HG03060 (cell line): Measurements from ENCODE around the gene FOXK1.

Experiments
- ATAC-seq: cut with Tn5 transposase; IDR thresholded peaks from one replicate; pipeline ENCODE4 v1.9.1; 2021; ENCODE audit warnings: low read depth, moderate number of reproducible peaks; ENCODE audit not compliant: unreplicated experiment

FOXK1 gene

DNA sequence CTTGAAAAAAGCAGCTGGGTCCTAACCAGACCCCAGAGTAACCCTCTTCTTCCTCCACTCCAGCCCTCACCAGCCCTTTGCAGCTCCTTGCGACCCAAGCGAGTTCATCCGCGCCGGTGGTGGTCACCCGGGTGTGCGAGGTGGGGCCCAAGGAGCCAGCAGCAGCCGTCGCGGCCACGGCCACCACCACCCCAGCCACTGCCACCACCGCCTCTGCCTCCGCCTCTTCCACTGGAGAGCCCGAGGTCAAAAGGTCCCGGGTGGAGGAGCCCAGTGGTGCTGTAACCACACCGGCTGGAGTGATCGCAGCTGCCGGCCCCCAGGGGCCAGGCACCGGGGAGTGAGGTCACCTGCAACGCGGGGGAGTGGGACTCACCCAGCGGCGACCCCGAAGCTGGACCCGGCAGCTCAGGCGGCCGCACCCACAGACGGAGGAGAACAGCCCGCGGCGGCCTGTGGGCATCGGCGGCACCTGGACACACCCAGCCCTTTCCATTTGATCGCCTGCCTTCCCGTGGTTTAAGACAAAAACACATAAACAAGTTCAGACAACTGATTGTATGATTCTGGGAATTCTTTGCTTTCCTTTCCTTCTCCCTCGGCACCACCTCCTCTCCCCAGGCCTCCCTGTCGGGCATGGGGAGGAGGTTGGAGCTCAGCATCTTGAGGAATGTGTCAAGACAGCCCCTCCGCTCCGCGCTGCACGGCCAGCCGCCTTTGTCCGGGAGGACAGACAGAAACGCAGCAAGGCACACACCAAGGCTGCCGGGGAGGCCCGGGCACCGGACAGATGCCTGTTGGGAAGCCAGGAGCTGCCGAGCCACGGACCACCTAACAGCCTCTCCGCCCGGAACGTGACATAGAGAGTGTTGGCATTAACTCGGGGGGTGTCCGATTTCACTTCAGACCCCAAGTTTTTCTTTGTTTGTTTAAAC is 80.3 kb downstream of the FOXK1 start:
- no peak for ATAC-seq

DNA sequence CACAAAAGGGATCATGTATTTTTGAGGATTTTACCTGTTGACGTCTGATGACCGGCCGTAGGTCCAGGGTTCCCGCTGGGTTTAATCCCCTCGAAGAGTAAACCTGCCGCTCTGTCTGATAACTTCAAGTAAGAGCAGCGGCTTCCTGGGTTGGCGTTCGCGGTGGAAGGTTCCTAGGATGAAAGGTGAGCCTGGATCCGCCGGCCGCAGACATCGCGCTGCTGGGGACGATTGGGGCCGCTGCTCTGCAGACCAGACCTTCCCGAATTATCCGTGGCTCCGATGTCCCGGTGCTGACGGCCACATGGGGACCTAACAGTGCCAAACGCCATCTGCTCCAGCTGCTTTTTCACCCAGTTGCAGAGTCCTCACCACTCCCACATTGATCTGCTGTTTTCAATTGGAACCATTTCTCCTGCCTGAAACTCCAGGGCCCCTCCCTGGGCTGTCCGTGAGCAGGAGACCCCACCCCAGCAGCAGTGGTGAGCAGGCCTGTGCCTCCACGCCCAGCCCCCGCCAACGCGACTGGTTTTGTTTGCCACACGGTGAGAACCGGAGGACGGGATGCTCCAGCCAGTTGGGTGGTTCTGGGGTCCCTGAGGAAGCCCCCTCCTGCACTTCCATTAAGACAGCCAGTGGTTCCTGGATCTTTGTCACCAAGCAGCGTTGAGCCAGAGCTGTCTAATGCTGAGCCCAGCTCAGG is 81.1 kb downstream of the FOXK1 start:
- no peak for ATAC-seq

DNA sequence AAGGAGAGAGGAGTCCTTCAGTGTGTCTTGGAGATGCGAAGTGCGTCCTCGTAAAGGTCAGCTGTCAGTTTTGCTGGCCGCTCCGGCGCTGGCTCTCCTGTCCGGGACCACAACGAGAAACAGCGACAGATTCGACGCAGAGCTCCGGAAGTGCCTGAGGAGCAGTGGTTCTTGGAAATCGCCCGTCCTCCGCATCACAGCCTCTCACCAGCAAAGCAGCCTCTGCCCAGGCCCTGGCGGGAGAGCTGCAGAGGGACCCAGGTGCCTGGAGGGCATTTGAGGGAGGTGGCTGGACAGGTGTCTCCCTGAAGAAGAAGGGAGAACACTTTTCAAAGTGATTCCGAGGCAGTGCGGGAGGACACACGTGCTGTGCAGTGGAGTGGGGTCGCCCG is 81.7 kb downstream of the FOXK1 start:
- no peak for ATAC-seq

DNA sequence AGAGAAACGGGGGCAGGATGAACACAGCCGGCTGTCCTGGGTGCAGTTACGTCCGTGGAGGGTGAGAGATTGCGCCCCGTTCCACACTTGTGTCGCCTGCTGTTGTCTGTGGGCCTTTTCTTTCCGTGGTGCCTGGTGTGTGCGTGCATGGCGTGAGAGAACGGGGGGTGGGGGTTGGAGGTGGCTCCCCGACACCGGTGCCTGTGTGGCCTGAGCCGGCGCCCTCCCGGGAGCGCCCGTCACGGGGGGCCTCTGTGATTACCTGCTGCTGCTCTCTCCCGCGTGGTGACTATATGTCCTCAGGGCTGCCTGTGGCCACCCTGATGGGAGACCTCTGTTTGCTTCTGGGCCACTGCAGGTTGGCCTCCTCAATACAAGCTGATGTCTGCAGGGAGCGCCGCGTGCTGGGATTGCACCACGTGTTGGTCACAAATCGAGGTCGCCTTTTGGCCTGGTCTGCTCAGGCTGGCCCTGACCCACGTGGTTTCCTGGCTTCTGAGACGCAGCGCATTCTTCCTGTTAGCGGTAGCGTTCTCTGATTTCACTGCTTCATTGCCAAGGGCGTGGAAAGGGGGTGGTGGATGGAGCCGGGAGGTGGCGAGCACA is 82.4 kb downstream of the FOXK1 start:
- ATAC-seq, result no peak

DNA sequence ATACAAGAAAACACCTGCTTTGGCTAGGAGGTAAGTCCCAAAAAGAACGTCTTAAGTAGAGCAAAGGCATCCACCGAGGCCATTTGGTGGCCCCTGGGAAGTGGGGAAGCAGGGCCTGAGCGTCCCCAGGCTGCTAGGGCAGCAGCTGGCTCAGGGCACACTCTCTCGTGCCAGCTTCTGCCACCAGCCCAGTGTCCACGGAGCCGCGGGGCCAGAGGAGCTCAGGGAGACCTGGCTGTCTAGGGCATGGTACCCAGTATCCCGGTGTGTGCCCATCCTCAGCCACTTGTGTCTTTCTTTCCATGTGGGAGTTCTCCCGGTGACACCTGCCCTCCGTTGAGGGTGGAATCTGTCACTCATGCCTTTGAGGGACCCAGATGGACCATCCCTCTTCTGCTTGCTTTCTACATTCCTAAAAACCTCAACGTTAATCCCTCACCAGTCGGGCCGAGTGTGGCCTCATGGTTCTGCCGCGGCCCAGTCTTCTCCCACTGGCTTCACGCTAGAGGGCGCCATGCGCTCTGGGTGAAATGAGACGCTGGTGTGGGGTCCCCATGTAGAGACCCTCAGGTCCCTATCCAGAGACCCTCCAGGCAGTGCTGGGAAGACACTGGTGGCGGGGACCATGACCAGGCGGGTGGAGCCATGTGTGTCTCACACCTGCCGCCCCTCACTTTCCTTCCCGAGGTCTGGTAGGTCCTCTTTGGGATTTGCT is 83.8 kb downstream of the FOXK1 start:
- no peak for ATAC-seq

DNA sequence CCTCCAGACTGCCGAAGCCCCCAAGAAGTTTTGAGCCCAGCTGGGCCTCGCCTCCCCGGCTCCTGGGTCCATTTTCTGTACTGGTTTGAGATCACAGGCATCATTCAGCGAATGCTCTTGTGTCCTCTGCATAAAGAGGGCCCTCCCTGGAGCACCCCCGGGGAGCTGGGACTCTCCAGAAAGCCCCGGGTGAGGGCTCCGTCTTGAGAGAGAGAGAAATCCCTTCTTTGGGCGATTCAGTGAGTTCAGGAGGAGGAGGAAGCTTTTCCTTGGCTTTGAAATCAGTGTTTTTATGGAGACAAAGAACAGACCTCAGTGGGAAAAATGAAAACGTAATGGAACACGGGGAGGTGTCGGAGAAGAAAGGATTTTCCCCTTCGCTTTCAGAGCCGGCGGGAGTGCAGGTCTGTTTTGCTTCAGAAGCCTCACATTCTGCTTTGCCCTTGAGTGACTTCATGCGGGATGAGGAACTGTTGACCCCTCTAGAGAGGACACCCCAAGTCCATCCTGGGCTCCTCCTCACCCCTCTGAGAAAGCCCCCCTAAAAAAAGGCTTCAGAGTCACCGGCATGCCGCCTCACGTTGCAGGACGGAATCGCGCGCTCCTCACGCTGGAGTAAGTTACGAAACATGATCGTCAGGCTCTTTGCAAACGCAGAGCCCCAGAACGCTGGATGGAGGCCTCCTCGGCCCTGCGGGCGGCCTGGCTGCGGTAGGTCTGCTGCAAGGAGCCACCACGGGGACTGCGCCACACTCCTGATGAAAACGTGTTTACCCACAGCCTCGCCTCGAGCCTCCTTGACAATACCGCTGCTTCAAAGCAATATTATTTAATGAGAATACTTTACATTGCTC is 84.8 kb downstream of the FOXK1 start:
- ATAC-seq, result no peak

DNA sequence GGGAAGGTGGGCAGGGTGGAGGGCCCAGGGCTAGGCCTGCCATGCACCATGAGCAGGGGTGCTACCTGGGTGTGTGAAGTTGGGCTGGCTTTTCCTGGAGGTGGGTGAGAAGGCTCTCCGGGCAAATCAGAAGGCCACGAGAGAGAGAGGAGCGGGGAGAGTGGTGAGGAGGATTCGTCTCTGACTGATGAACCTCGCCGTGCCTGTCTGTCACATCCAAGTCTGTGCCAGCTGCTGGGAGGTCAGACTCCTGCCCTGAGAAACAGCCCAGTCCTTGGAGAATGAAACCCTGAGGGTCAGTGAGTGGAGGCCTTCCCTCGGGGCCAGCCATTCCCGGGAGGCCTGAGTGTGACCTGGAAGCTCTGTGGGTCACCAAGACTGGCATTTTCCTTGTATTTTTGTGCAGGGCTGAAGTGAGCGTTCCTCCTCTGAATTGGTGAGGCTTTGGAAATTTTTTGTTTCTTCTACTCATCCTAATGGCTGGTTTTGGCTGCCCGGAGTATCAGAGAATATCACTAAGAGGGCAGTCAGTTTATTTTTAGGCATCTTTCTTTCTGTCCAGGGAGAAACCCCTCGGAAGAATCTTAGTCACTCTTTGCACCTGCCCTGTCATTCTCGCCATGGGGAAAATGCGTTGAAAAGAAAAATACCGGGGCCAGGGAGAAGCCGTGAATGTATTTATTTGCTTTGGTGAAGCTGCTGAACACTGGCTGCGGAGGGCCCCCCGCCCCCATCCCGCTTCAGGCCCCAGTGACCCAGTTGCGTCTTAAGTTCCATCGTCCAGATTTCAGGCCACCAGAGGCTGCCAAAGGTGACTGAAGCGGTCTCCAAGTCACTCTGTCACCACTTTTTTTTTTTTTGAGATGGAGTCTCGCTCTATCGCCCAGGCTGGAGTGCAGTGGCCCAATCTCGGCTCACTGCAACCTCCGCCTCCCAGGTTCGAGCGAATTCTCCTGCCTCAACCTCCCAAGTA is 86.8 kb downstream of the FOXK1 start:
- ATAC-seq, result no peak

DNA sequence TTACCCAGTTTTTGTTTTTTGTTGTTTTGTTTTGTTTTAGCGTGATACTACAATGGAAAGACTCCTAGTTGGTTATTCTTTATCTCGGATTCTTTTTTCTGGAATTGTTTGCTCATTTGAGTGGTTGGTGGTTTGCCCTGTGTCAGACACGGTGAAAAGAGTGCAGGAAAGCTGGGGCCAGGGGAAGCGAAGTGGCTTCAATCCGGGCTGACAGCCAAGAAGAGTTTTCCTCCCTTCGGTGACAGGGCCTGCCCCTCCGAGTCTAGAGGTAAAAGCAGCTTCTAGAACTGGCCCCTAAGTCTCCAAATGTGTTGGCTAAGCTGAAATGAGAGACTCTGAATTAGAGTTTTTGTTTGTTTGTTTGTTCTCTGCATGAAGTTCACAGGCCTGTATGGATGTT is 87.7 kb downstream of the FOXK1 start:
- no peak for ATAC-seq

DNA sequence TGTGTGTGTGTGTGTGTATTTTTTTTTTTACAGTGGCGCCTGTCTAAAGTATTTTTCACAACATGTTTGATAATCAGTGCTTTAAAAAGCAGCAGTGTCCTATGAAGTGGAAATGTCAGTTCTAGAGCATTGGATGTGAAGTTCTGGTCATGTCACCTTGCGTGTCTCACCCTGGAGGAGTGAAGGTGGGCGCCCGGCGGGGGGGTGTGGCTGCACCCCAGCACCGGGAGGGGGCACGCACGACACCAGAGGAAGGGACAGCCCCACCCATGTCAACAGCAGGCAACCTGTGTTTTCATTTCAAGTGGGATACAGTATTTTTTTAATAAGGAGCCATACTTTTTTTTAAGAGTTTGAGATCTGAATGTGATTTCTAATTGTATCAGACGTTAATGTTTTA is 88.8 kb downstream of the FOXK1 start:
- ATAC-seq, result no peak

DNA sequence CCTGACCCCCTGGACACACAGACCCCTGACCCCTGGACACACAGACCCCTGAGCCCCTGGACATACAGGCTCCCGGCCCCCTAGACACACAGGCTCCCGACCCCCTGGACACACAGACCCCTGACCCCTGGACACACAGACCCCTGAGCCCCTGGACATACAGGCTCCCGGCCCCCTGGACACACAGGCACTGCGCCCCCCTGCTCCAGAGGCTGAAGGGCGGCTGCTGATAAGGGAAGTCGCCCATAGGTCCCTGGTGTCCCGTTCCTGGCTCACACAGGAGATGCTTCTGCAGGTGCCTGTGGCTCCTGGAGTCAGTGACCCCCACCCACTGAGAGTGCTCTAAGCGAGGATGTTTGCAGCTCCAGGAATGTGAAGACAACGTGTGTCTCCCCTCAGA is 89.6 kb downstream of the FOXK1 start:
- no peak for ATAC-seq

DNA sequence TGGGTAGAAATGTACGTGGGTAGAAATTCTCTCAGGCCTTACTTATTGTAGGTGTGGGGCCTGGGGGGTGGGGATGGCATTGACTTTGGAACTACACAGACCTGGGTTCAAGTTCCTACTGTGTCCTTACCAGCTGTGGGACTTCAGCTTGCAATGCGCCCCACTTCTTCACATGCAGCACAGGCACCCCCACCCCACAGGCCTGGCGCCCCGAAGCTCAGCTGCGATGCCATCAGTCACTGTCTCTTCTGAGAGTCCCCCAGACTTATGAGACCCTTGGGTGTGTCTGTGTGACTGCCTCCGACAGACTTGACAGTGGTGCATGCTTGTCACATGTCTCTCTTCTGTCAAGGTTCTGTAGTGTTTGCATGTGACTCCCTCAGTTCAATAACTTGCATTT is 90.2 kb downstream of the FOXK1 start:
- no peak for ATAC-seq

DNA sequence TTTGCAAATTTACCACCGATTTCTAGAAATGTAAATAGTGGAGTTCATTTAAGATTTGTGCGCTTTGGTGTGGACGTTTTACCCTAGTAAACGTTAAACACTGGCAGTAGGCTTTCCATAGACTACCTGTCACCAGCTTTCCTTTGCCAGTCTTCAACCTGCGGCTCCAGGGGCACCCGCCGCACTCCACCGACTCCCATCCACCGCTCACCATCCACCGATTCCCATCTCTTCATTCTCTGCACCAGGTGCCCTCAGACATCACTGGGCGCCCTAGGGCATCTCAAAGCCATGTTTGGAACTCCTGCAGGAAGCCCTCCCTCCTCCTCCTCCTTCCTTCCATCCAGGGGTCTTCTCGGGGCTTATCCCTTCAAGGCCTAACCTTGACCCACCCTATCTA is 91.9 kb downstream of the FOXK1 start:
- no peak for ATAC-seq

DNA sequence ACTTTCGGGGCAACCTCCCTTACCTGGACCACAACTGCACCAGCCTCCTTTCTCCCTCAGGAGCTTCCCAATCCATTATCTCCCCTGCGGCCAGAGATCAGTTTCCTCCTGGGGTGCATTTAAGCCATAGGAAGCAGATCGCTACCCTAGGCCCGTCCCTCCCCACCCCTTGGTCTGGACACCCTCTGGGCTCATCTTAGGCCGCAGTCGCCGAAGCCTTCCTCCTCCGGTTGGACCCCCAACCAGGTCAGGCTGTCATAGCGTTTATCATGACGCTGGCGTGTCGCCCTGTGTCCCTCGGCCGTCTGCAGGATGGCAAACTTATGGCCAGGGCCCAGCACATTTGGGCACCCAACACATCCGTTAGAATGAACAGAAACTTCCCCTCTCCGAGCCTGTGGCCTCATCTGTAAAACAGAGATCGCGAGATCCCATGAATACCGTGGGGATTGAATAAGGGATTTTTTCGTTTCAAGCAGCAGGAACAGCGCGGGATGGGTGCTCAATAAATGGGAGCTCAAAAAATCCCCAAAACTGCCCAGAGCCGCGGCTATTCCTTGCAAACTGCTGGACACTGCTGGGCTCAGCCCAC is 92.7 kb downstream of the FOXK1 start:
- ATAC-seq, result peak; percentile 29

DNA sequence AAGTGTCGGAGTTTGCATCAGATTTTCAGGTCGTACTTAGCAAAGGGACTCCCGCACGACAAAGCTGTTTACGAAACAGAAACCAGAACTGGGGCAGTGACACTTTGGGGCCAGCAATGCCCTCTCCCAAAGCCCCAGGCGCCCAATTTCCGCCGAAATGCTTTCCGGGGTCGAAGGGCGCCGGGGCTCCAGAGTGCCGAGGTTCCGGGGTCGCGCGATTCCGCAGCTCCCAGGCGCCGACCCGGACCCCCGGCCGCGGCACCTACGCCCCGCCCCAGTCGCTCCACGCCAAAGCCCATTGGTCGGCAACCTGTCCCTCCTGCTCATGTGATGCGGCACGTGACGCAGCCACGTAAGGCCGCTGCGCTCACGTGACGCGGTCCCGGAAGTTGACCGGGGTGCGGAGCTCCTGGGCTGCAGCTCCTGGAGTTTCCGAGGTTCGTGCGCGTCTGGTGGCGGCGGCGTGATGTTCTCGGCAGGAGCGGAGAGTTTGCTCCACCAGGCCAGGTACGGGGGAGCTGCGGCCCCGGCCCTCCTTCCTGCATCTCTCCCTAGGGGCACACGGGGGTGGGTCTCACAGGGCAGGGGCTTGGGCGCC is 93.3 kb downstream of the FOXK1 start, which contains the start of gene AP5Z1:
Gene AP5Z1 (plus strand): TSS at position 374 of the 598 bp plus-strand sequence. CDS start 93 bp downstream, at position 467.
- peak; percentile 73 for ATAC-seq

DNA sequence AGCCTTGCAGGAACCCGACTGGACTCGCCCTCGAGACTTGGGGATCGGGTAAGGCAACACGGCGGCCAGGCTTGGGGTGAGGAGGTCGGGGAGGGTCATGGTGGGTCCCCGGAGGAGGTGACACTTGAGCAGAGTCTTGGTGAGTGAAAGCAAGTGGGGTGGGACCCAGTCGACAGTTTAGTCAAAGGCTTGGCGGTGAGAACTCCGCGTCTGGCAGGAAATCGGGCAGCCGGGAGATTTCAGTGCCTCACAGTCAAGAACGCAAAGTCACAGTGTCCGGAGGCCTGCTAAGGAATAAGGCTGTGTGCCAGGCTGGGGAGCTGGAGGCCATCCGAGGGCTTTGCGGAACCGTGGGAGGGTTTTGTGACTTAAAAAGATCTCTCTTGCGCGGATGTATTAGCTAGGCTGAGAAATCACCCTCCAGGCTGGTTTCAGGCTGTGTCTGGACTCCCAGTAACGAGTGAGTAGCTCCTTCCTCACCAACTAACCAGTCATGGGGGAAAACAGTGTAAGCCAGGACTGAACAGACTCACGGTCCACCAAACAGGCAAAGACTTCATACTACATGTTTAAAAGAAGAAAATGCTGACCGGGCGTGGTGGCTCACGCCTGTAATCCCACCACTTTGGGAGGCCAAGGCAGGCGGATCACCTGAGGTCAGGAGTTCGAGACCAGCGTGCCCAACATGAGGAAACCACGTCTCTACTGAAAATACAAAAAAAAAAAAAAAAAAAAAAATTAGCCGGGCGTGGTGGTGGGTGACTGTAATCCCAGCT is 93.9 kb downstream of the FOXK1 start:
- ATAC-seq, result peak; percentile 2

DNA sequence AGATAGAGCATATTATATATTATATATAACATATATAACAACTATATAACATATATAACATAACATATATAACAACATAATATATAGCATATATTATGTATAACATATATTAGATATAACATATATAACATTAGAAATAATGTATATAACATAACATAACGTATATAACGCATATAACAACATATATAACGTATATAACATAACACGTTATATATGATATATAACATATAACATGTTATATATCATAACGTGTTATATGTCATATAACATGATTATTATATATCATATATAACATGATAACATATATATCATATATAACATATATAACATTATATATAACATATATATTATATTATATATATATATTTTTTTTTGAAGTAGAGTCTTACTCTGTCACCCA is 97.0 kb downstream of the FOXK1 start:
- ATAC-seq, result no peak
